Mesenchymal stem cell (in vitro differentiated cells and primary cell): ENCODE results near the gene SUN2. TPM values are rescaled to one million over a fixed set of nuclear protein-coding genes. Genes with fewer than 3 reads are reported as not detected.

Source experiments
- DNase-seq: peaks from one replicate; pipeline ENCODE4 v3.0.0-alpha.2; 2013
- H2AFZ ChIP-seq: one replicate; pipeline ENCODE4 v1.6.1; 2013; ENCODE audit warnings: low read depth, mild to moderate bottlenecking, control low read depth, inconsistent platforms, low read length, moderate library complexity
- H2AK5ac ChIP-seq: 2 replicates; pipeline ENCODE4 v1.6.1; 2013; ENCODE audit warnings: low read length, moderate library complexity, mild to moderate bottlenecking, inconsistent platforms; ENCODE audit not compliant: severe bottlenecking
- H2BK120ac ChIP-seq: one replicate; pipeline ENCODE4 v1.6.1; 2013; ENCODE audit warnings: low read depth, mild to moderate bottlenecking, inconsistent platforms, low read length, moderate library complexity
- H2BK12ac ChIP-seq, 2 experiments: one replicate each; pipeline ENCODE4 v1.6.1; 2013; ENCODE audit warnings: inconsistent platforms in 2 of 2, low read length in 2 of 2, mild to moderate bottlenecking in 2 of 2, moderate library complexity in 2 of 2, control low read depth in 1 of 2
- H2BK15ac ChIP-seq: one replicate; pipeline ENCODE4 v1.6.1; 2013; ENCODE audit warnings: mild to moderate bottlenecking, low read depth, inconsistent platforms; ENCODE audit not compliant: poor library complexity, severe bottlenecking
- H2BK5ac ChIP-seq: 2 replicates; pipeline ENCODE4 v1.6.1; 2013; ENCODE audit warnings: low read depth, mild to moderate bottlenecking, low read length, control low read depth, inconsistent platforms; ENCODE audit not compliant: poor library complexity, severe bottlenecking
- H3K14ac ChIP-seq, 2 experiments: one replicate each; pipeline ENCODE4 v1.6.1; 2013; ENCODE audit warnings: inconsistent platforms in 2 of 2, low read length in 2 of 2, control low read depth in 1 of 2, mild to moderate bottlenecking in 1 of 2, moderate library complexity in 1 of 2
- H3K18ac ChIP-seq, 2 experiments: one replicate each; pipeline ENCODE4 v1.6.1; 2013; ENCODE audit warnings: inconsistent platforms in 2 of 2, low read length in 2 of 2, control low read depth in 1 of 2, low read depth in 1 of 2, mild to moderate bottlenecking in 1 of 2
- H3K23ac ChIP-seq, 2 experiments: one replicate each; pipeline ENCODE4 v1.6.1; 2013; ENCODE audit warnings: inconsistent platforms in 2 of 2, low read length in 2 of 2, mild to moderate bottlenecking in 2 of 2, moderate library complexity in 2 of 2, control low read depth in 1 of 2
- H3K27ac ChIP-seq: 2 replicates; pipeline ENCODE4 v1.5.1; 2013; ENCODE audit warnings: mild to moderate bottlenecking, moderate library complexity, low read length, control low read depth, inconsistent platforms; ENCODE audit not compliant: poor library complexity, severe bottlenecking
- H3K27me3 ChIP-seq, 2 experiments: 2 replicates each; pipeline versions ENCODE4 v1.6.1 to v1.7.0; 2013; ENCODE audit warnings: low read length in 2 of 2, mild to moderate bottlenecking in 2 of 2, moderate library complexity in 2 of 2, control low read depth in 1 of 2, inconsistent platforms in 1 of 2; ENCODE audit not compliant: control insufficient read depth in 1 of 2, insufficient read depth in 1 of 2
- H3K36me3 ChIP-seq, 2 experiments: 2 replicates each; pipeline versions ENCODE4 v1.6.1 to v1.7.0; 2013; ENCODE audit warnings: low read length in 2 of 2, control low read depth in 1 of 2, inconsistent platforms in 1 of 2, low read depth in 1 of 2, mild to moderate bottlenecking in 1 of 2; ENCODE audit not compliant: insufficient read depth in 2 of 2, control insufficient read depth in 1 of 2
- H3K4ac ChIP-seq, 2 experiments: one replicate each; pipeline ENCODE4 v1.6.1; 2013; ENCODE audit warnings: inconsistent platforms in 2 of 2, low read length in 2 of 2, mild to moderate bottlenecking in 2 of 2, moderate library complexity in 2 of 2, control low read depth in 1 of 2, low read depth in 1 of 2
- H3K4me1 ChIP-seq: 2 replicates; pipeline ENCODE4 v1.6.1; 2013; ENCODE audit warnings: low read depth, low read length, control low read depth; ENCODE audit not compliant: control insufficient read depth, insufficient read depth
- H3K4me2 ChIP-seq: 2 replicates; pipeline ENCODE4 v1.6.1; 2013; ENCODE audit warnings: low read length, mild to moderate bottlenecking, inconsistent platforms; ENCODE audit not compliant: poor library complexity, severe bottlenecking
- H3K4me3 ChIP-seq, 2 experiments: 2 replicates each; pipeline versions ENCODE4 v1.5.1 to v1.7.0; 2013; ENCODE audit warnings: low read length in 2 of 2, mild to moderate bottlenecking in 2 of 2, control low read depth in 1 of 2, low read depth in 1 of 2; ENCODE audit not compliant: insufficient read depth in 1 of 2
- H3K79me1 ChIP-seq: replicated peaks from 2 replicates; pipeline ENCODE4 v1.6.1; 2013; ENCODE audit warnings: mild to moderate bottlenecking, control low read depth, low read length, inconsistent platforms; ENCODE audit not compliant: poor library complexity, severe bottlenecking
- H3K9ac ChIP-seq: 2 replicates; pipeline ENCODE4 v1.7.0; 2013; ENCODE audit warnings: mild to moderate bottlenecking, low read length, moderate library complexity
- H3K9me3 ChIP-seq: 2 replicates; pipeline ENCODE4 v1.7.0; 2013; ENCODE audit warnings: mild to moderate bottlenecking, low read length; ENCODE audit not compliant: control insufficient read depth
- H4K8ac ChIP-seq: one replicate; pipeline ENCODE4 v1.6.1; 2013; ENCODE audit warnings: inconsistent platforms, mild to moderate bottlenecking, low read length, moderate library complexity
- H4K91ac ChIP-seq: one replicate; pipeline ENCODE4 v1.6.1; 2013; ENCODE audit warnings: mild to moderate bottlenecking, low read length, inconsistent platforms
- WGBS: methylation state at CpG from one replicate; pipeline ENCODE4 v1.1.7; 2013; ENCODE audit warnings: mixed read lengths; 5-methylcytosine and 5-hydroxymethylcytosine counted together
- small RNA-seq: library from polyadenylated mRNA; stranded (forward); fragments of <200 nt; extraction: miRNeasy Mini kit (QIAGEN cat#:217004); gene quantifications from one replicate; pipeline ENCODE3, GENCODE V24; 2013; ENCODE audit warnings: low read depth

Gene SUN2

GRCh38 chr22:38685761-38686160, 70.0 kb downstream of the SUN2 start:
- no peak overlapping the region for H3K4me3 ChIP-seq
- no peak for DNase-seq
- H2BK15ac ChIP-seq = no peak overlapping the region
- no peak overlapping the region for H3K9ac ChIP-seq
- no peak overlapping the region for H3K14ac ChIP-seq
- H2BK5ac ChIP-seq = no peak overlapping the region
- no peak overlapping the region for H3K4ac ChIP-seq
- H2AFZ ChIP-seq = no peak overlapping the region
- peaks cover 55 to 75% of the 10 kb centered on the region in 2 experiments for H3K36me3 ChIP-seq
- H2AK5ac ChIP-seq = no peak overlapping the region
- no peak overlapping the region for H3K27ac ChIP-seq
- peaks cover 42% of the 10 kb centered on the region for H3K79me1 ChIP-seq
- H4K8ac ChIP-seq = no peak overlapping the region
- no peaks in the 10 kb centered on the region for H3K9me3 ChIP-seq
- no peak overlapping the region for H3K18ac ChIP-seq
- no peak overlapping the region for H4K91ac ChIP-seq
- no peak overlapping the region for H2BK12ac ChIP-seq
- H2BK120ac ChIP-seq = no peak overlapping the region
- 100% methylated on average over 1 of the region's 1 CpG for WGBS
- H3K27me3 ChIP-seq = no peaks in the 10 kb centered on the region
- no peak overlapping the region for H3K23ac ChIP-seq
- peaks cover 10% of the 10 kb centered on the region for H3K4me1 ChIP-seq
- no peak overlapping the region for H3K4me2 ChIP-seq

GRCh38 chr22:38684895-38685294, 70.9 kb downstream of the SUN2 start:
- Histone ChIP-seq H2AFZ (no peak overlapping the region), H3K9me3 (no peaks in the 10 kb centered on the region), H3K36me3 (peaks cover 47 to 67% of the 10 kb centered on the region in 2 experiments), H3K4me2 (no peak overlapping the region), H2BK15ac (no peak overlapping the region), H3K4me3 (no peak overlapping the region), H2BK12ac (no peak overlapping the region), H3K4ac (no peak overlapping the region), H3K27me3 (no peaks in the 10 kb centered on the region), H2BK120ac (no peak overlapping the region), H3K14ac (no peak overlapping the region), H3K23ac (no peak overlapping the region), H3K9ac (no peak overlapping the region), H3K27ac (no peak overlapping the region), H3K79me1 (peaks cover 44% of the 10 kb centered on the region), H2BK5ac (no peak overlapping the region), H2AK5ac (no peak overlapping the region), H4K8ac (no peak overlapping the region), H4K91ac (no peak overlapping the region), H3K4me1 (peaks cover 10% of the 10 kb centered on the region), H3K18ac (no peak overlapping the region)
- DNase-seq = no peak
- 97% methylated on average over 9 of the region's 9 CpGs for WGBS

Small RNAs within 50 kb of the gene (small RNA-seq; reads per million reads assigned to genes)
- gene AL021707.8 = not detected
